Measurements from ENCODE around the gene PASK. TPM values are rescaled to one million over a fixed set of nuclear protein-coding genes. Genes with fewer than 3 reads are reported as not detected.
"Not testable (repeated sequence)": the region's sequence is repeated elsewhere in the genome, so short reads cannot be mapped to it uniquely, and the experiment has no call there.

The PASK gene
- total RNA-seq, result 10 to 100 TPM in 5 of 6 donors, 1 to 10 TPM in 1; 4.3 to 18.9 (median 13.8) TPM

DNA sequence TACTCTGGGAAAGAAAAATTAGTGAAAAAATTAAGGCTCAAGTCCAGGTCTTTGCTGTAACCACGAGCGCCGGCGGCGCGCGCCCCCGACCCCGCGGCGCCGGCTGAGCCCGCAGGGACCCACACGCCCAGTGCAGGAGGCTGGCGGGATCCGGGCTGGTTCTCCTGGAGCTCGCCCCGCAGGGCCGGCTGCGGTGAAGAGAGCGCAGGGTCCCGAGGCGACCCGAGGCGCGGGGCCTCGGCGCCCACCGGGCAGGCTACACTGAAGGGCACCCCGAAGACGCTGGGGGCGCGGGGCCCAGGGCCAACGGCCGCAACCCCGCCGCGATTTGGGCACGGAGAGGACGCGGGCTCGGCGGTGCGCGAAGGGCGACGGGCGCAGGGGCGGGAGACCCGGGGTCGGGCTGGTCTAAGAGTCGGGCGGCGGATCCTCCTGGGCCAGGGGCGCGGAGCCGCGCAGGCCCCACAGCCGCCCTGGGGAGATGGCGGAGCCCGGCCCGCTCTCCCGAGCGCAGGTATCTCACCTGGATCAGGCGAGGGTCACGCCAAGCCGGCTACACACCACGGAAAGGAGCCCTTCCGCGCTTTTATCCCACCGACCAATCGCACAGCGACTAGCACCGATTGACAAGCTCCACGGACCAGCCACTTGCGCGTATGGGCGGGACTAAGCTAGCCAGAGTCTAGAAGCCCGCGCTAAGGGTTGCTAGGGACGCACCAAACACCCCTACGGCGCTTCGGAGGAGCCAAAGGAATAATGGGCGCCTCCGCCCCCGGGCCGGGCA, at the start of gene PASK:
Gene PASK (minus strand): TSS at position 582 of the 784 bp plus-strand sequence. CDS start 6,440 bp downstream, outside the sequence.
- Histone ChIP-seq H3K9me3 (no peaks in the 10 kb centered on the region), H3K27me3 (no peaks in the 10 kb centered on the region), H3K4me3 (peak within 1 kb of the TSS; percentile 86 to 99 (median 95)), H3K36me3 (peaks cover 0 to 5% (median 4%) of the 10 kb centered on the region in 4 donors), H3K27ac (peak within 1 kb of the TSS; percentile 83 to 93 (median 87)), H3K4me1 (peaks cover 19 to 32% (median 22%) of the 10 kb centered on the region in 4 donors)
- TF ChIP-seq, protein P1, sequence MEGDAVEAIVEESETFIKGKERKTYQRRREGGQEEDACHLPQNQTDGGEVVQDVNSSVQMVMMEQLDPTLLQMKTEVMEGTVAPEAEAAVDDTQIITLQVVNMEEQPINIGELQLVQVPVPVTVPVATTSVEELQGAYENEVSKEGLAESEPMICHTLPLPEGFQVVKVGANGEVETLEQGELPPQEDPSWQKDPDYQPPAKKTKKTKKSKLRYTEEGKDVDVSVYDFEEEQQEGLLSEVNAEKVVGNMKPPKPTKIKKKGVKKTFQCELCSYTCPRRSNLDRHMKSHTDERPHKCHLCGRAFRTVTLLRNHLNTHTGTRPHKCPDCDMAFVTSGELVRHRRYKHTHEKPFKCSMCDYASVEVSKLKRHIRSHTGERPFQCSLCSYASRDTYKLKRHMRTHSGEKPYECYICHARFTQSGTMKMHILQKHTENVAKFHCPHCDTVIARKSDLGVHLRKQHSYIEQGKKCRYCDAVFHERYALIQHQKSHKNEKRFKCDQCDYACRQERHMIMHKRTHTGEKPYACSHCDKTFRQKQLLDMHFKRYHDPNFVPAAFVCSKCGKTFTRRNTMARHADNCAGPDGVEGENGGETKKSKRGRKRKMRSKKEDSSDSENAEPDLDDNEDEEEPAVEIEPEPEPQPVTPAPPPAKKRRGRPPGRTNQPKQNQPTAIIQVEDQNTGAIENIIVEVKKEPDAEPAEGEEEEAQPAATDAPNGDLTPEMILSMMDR (IDR thresholded peaks at IDR 0.05), result no peak
- TF ChIP-seq POLR2A (IDR thresholded peaks at IDR 0.05) (no peak), EP300 (IDR thresholded peaks at IDR 0.05) (no peak), POLR2AphosphoS5 (IDR thresholded peaks at IDR 0.05) (no peak)
- peak; percentile 92 to 98 for DNase-seq
- WGBS, 2 donors, result 0 to 1% methylated on average over 33 to 39 of the region's 88 CpGs
- peak; percentile 97 for ATAC-seq (ENCODE audit: low FRiP score in 2 of 2)

GRCh38 chr2:241198381-241199279, 49.4 kb upstream of the PASK start:
- WGBS, 2 donors, result 79 to 86% methylated on average over 10 to 25 of the region's 27 CpGs
- ATAC-seq (ENCODE audit: low FRiP score in 2 of 2) (no peak), DNase-seq (no peak)
- no peaks in the 10 kb centered on the region for H3K36me3 ChIP-seq
- no peak overlapping the region for H3K4me3 ChIP-seq
- no peak overlapping the region for H3K27ac ChIP-seq
- H3K9me3 ChIP-seq, result no peaks in the 10 kb centered on the region
- no peaks in the 10 kb centered on the region for H3K4me1 ChIP-seq
- TF ChIP-seq, protein P1 (IDR thresholded peaks at IDR 0.05), result no peak
- TF ChIP-seq POLR2A (IDR thresholded peaks at IDR 0.05), result no peak
- TF ChIP-seq POLR2AphosphoS5 (IDR thresholded peaks at IDR 0.05), result no peak
- TF ChIP-seq EP300 (IDR thresholded peaks at IDR 0.05), result no peak
- no peaks in the 10 kb centered on the region for H3K27me3 ChIP-seq

GRCh38 chr2:241197947-241198346, 48.7 kb upstream of the PASK start:
- WGBS, 2 donors, result 87 to 90% methylated on average over 5 to 6 of the region's 6 CpGs
- Histone ChIP-seq H3K4me1 (no peaks in the 10 kb centered on the region), H3K4me3 (no peak overlapping the region), H3K9me3 (no peaks in the 10 kb centered on the region), H3K27ac (no peak overlapping the region), H3K27me3 (no peaks in the 10 kb centered on the region), H3K36me3 (no peaks in the 10 kb centered on the region)
- DNase-seq (no peak), ATAC-seq (ENCODE audit: low FRiP score in 2 of 2) (no peak)
- TF ChIP-seq POLR2A (IDR thresholded peaks at IDR 0.05) (no peak), POLR2AphosphoS5 (IDR thresholded peaks at IDR 0.05) (no peak), EP300 (IDR thresholded peaks at IDR 0.05) (no peak)

- H3K27ac ChIP-seq; ATAC-seq (ENCODE audit: low FRiP score in 2 of 2); H3K27me3 ChIP-seq; H3K9me3 ChIP-seq; H3K4me3 ChIP-seq; H3K4me1 ChIP-seq; DNase-seq; H3K36me3 ChIP-seq: not testable (repeated sequence)
- WGBS, 2 donors, result 96 to 97% methylated on average over 11 to 14 of the region's 14 CpGs
These were observed 48.0 kb upstream of the PASK start for GRCh38 chr2:241197246-241197645.

DNA sequence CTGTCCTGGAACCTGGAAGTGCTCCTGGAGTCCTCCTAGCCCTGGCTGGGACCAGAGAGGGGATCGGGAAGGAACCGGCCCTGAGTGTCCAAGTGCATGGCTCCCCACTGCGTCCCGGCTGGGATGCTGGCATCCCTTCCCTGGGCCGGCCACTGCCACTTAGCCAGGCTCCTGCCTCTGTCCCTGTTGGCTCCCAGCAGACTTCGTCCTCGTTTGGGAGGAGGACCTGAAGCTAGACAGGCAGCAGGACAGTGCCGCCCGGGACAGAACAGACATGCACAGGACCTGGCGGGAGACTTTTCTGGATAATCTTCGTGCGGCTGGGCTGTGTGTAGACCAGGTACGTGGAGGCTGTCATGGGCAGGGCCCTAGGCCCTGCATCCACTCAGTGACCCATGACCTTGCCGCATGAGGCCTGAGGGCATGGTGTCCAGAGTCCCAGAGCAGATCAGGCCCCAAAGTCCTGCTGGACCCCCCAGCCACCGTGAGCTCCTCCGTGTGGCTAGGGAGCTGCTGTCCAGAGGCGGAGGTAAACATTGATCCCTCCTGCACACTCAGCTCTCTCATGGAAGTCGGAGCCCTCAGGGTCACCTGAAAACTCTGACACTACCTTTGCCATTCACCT, 46.3 kb upstream of the PASK start:
- 84 to 93% methylated on average over 9 to 15 of the region's 18 CpGs for WGBS, 2 donors
- Histone ChIP-seq H3K27ac (no peak overlapping the region), H3K36me3 (no peaks in the 10 kb centered on the region), H3K4me3 (no peak overlapping the region), H3K9me3 (no peaks in the 10 kb centered on the region), H3K4me1 (no peaks in the 10 kb centered on the region), H3K27me3 (no peaks in the 10 kb centered on the region)
- ATAC-seq (ENCODE audit: low FRiP score in 2 of 2), result no peak
- peak in 1 of 2 donors; percentile 75 for DNase-seq
- no peak for TF ChIP-seq POLR2A (IDR thresholded peaks at IDR 0.05)
- TF ChIP-seq EP300 (IDR thresholded peaks at IDR 0.05), result no peak
- TF ChIP-seq POLR2AphosphoS5 (IDR thresholded peaks at IDR 0.05), result no peak
- TF ChIP-seq, protein P1 (IDR thresholded peaks at IDR 0.05), result no peak
